GM12873 (cell line): ENCODE results near the gene GPC6.

Experiments
- CTCF ChIP-seq: IDR thresholded peaks from 2 replicates; pipeline ENCODE4 v1.5.1; 2012; ENCODE audit warnings: low read depth, mild to moderate bottlenecking, moderate library complexity, low read length, control low read depth; ENCODE audit not compliant: insufficient read depth; ENCODE audit errors: missing control alignments

Gene GPC6

GRCh38 chr13:94362411-94362909, 1135.9 kb downstream of the GPC6 start:
- peak; percentile 75 for TF ChIP-seq CTCF

GRCh38 chr13:94366677-94367076, 1140.1 kb downstream of the GPC6 start:
- no peak for TF ChIP-seq CTCF

- TF ChIP-seq CTCF, result no peak
Measured at GRCh38 chr13:94369972-94370436, 1143.4 kb downstream of the GPC6 start.

- TF ChIP-seq CTCF, result no peak
Measured at GRCh38 chr13:94371855-94372254, 1145.2 kb downstream of the GPC6 start.

GRCh38 chr13:94382517-94382916, 1155.9 kb downstream of the GPC6 start:
- TF ChIP-seq CTCF, result no peak

- TF ChIP-seq CTCF, result no peak
Measured at GRCh38 chr13:94382960-94383359, 1156.4 kb downstream of the GPC6 start.

- no peak for TF ChIP-seq CTCF
Measured at GRCh38 chr13:94384231-94384905, 1157.8 kb downstream of the GPC6 start.
